ENCODE measurements around the gene MPP4.

GRCh38 chr2:201734111-201734510 is 35.7 kb upstream of the MPP4 start:
- TF ChIP-seq, protein P1, sequence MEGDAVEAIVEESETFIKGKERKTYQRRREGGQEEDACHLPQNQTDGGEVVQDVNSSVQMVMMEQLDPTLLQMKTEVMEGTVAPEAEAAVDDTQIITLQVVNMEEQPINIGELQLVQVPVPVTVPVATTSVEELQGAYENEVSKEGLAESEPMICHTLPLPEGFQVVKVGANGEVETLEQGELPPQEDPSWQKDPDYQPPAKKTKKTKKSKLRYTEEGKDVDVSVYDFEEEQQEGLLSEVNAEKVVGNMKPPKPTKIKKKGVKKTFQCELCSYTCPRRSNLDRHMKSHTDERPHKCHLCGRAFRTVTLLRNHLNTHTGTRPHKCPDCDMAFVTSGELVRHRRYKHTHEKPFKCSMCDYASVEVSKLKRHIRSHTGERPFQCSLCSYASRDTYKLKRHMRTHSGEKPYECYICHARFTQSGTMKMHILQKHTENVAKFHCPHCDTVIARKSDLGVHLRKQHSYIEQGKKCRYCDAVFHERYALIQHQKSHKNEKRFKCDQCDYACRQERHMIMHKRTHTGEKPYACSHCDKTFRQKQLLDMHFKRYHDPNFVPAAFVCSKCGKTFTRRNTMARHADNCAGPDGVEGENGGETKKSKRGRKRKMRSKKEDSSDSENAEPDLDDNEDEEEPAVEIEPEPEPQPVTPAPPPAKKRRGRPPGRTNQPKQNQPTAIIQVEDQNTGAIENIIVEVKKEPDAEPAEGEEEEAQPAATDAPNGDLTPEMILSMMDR (IDR thresholded peaks at IDR 0.05; ENCODE audit: low read depth, low read length): no peak
- no peak for TF ChIP-seq EZH2phosphoT487 (IDR thresholded peaks at IDR 0.05; ENCODE audit: low read depth)
